Tibial nerve (tissue), 4 donors: Measurements from ENCODE around the gene ABCB9. TPM values are rescaled to one million over a fixed set of nuclear protein-coding genes. Genes with fewer than 3 reads are reported as not detected.
"Not testable (repeated sequence)": the region's sequence is repeated elsewhere in the genome, so short reads cannot be mapped to it uniquely, and the experiment has no call there.

Experiments used
- DNase-seq, 2 donors: peaks; one replicate each; pipeline ENCODE4 v3.0.0-alpha.2; 2019; ENCODE audit warnings: low spot score in 2 of 2
- H3K27ac ChIP-seq, 4 donors: fragments of 200-600 bp; sonication (generic) in 3 of 4; one replicate each; pipeline ENCODE4 v1.5.1; 2017 to 2019; ENCODE audit warnings: mild to moderate bottlenecking in 1 of 4
- H3K27me3 ChIP-seq, 2 donors: fragments of 200-600 bp; sonication (generic) in 1 of 2; one replicate each; pipeline versions ENCODE4 v1.5.1 to v1.6.0; 2017 to 2019
- H3K36me3 ChIP-seq, 3 donors: fragments of 200-600 bp; sonication (generic); one replicate each; pipeline ENCODE4 v1.5.1; 2018 to 2019
- H3K4me1 ChIP-seq, 4 donors: fragments of 200-600 bp; sonication (generic) in 3 of 4; one replicate each; pipeline ENCODE4 v1.5.1; 2017 to 2019
- H3K4me3 ChIP-seq, 4 donors: fragments of 200-600 bp; sonication (generic) in 3 of 4; one replicate each; pipeline ENCODE4 v1.5.1; 2017 to 2019; ENCODE audit warnings: mild to moderate bottlenecking in 1 of 4, moderate library complexity in 1 of 4
- H3K9me3 ChIP-seq, 4 donors: fragments of 200-600 bp; sonication (generic) in 3 of 4; one replicate each; pipeline ENCODE4 v1.5.1; 2017 to 2019
- CTCF ChIP-seq, 5 experiments: fragments of 200-600 bp in 3 of 5; fragments of 450-650 bp in 2 of 5; sonication (generic) in 3 of 5; IDR thresholded peaks; one replicate each; pipeline ENCODE4 v1.5.1; 2016 to 2019; ENCODE audit warnings: antibody characterized with exemption in 5 of 5, mild to moderate bottlenecking in 3 of 5, moderate library complexity in 2 of 5
- EP300 ChIP-seq, 2 donors: sonication (generic); formaldehyde crosslinking; IDR thresholded peaks; one replicate each; pipeline ENCODE4 v1.6.1; 2017; ENCODE audit warnings: antibody characterized with exemption in 2 of 2, mild to moderate bottlenecking in 1 of 2
- POLR2A ChIP-seq, 2 donors: fragments of 450-650 bp; IDR thresholded peaks; one replicate each; pipeline ENCODE4 v1.6.1; 2017; ENCODE audit warnings: antibody characterized with exemption in 2 of 2, mild to moderate bottlenecking in 2 of 2, moderate library complexity in 2 of 2
- WGBS, 2 donors: methylation state at CpG; one replicate each; pipeline ENCODE4 v1.1.5; 2018; 5-methylcytosine and 5-hydroxymethylcytosine counted together
- total RNA-seq, 4 donors: library from RNA; depleted of rRNA; stranded (reverse); fragments of >200 nt; gene quantifications; one replicate each; pipeline ENCODE4 v1.1.0, GENCODE V29; 2016

The ABCB9 gene
- total RNA-seq, 4 donors from 2014 or later = 4.2 to 11.4 (median 6.0) TPM

GRCh38 chr12:122920687-122921086 lies 45.6 kb downstream of the ABCB9 start:
- Histone ChIP-seq H3K9me3 (no peaks in the 10 kb centered on the region), H3K27ac (no peak overlapping the region), H3K36me3 (no peaks in the 10 kb centered on the region), H3K27me3 (no peaks in the 10 kb centered on the region), H3K4me3 (no peak overlapping the region), H3K4me1 (peaks cover 0 to 11% (median 3%) of the 10 kb centered on the region in 4 donors)
- WGBS, 2 donors = 87 to 93% methylated on average over 5 of the region's 5 CpGs
- DNase-seq = no peak
- TF ChIP-seq POLR2A (IDR thresholded peaks at IDR 0.05) = no peak
- TF ChIP-seq EP300 (IDR thresholded peaks at IDR 0.05) = no peak
- no peak for TF ChIP-seq CTCF (IDR thresholded peaks at IDR 0.05)

- Histone ChIP-seq H3K4me3 (no peak overlapping the region), H3K4me1 (peaks cover 0 to 11% (median 3%) of the 10 kb centered on the region in 4 donors), H3K27me3 (no peaks in the 10 kb centered on the region), H3K36me3 (no peaks in the 10 kb centered on the region), H3K9me3 (no peaks in the 10 kb centered on the region), H3K27ac (no peak overlapping the region)
- no peak for TF ChIP-seq POLR2A (IDR thresholded peaks at IDR 0.05)
- no peak for TF ChIP-seq EP300 (IDR thresholded peaks at IDR 0.05)
- no peak for TF ChIP-seq CTCF (IDR thresholded peaks at IDR 0.05)
- DNase-seq = no peak
- WGBS, 2 donors = 67 to 69% methylated on average over 2 of the region's 2 CpGs
Measured at GRCh38 chr12:122918827-122919226, 47.4 kb downstream of the ABCB9 start.

GRCh38 chr12:122917507-122918121 lies 48.6 kb downstream of the ABCB9 start:
- Histone ChIP-seq H3K27me3 (no peaks in the 10 kb centered on the region), H3K36me3 (no peaks in the 10 kb centered on the region), H3K27ac (peak overlapping the region in 2 of 4 donors; percentile 34 to 44), H3K9me3 (no peaks in the 10 kb centered on the region), H3K4me3 (no peak overlapping the region), H3K4me1 (peaks cover 0 to 11% (median 3%) of the 10 kb centered on the region in 4 donors)
- TF ChIP-seq CTCF (IDR thresholded peaks at IDR 0.05) = no peak
- no peak for TF ChIP-seq POLR2A (IDR thresholded peaks at IDR 0.05)
- no peak for TF ChIP-seq EP300 (IDR thresholded peaks at IDR 0.05)
- WGBS, 2 donors = 25 to 47% methylated on average over 9 of the region's 9 CpGs
- no peak for DNase-seq

- WGBS, 2 donors = 68 to 71% methylated on average over 11 to 12 of the region's 12 CpGs
- H3K9me3 ChIP-seq = no peaks in the 10 kb centered on the region
- no peak for DNase-seq
- no peak for TF ChIP-seq CTCF (IDR thresholded peaks at IDR 0.05)
- TF ChIP-seq POLR2A (IDR thresholded peaks at IDR 0.05) = no peak
- no peak for TF ChIP-seq EP300 (IDR thresholded peaks at IDR 0.05)
- no peak overlapping the region for H3K27ac ChIP-seq
- H3K4me3 ChIP-seq = no peak overlapping the region
- H3K4me1 ChIP-seq = no peaks in the 10 kb centered on the region
- no peaks in the 10 kb centered on the region for H3K36me3 ChIP-seq
- no peaks in the 10 kb centered on the region for H3K27me3 ChIP-seq
Measured at GRCh38 chr12:122909442-122910288, 56.6 kb downstream of the ABCB9 start.

GRCh38 chr12:122908915-122909314 lies 57.3 kb downstream of the ABCB9 start:
- no peaks in the 10 kb centered on the region for H3K4me1 ChIP-seq
- 90 to 94% methylated on average over 6 of the region's 6 CpGs for WGBS, 2 donors
- no peak overlapping the region for H3K27ac ChIP-seq
- TF ChIP-seq POLR2A (IDR thresholded peaks at IDR 0.05) (no peak), CTCF (IDR thresholded peaks at IDR 0.05) (no peak), EP300 (IDR thresholded peaks at IDR 0.05) (no peak)
- no peaks in the 10 kb centered on the region for H3K27me3 ChIP-seq
- H3K36me3 ChIP-seq = no peaks in the 10 kb centered on the region
- no peaks in the 10 kb centered on the region for H3K9me3 ChIP-seq
- DNase-seq = no peak
- H3K4me3 ChIP-seq = no peak overlapping the region

GRCh38 chr12:122905258-122905657 lies 61.0 kb downstream of the ABCB9 start:
- 94 to 96% methylated on average over 5 of the region's 5 CpGs for WGBS, 2 donors
- not testable (repeated sequence) for H3K36me3 ChIP-seq, H3K27me3 ChIP-seq, DNase-seq, H3K9me3 ChIP-seq, H3K27ac ChIP-seq, H3K4me3 ChIP-seq, H3K4me1 ChIP-seq
